HepG2 (cell line): ENCODE data around the gene RTEL1. TPM values are rescaled to one million over a fixed set of nuclear protein-coding genes. Genes with fewer than 3 reads are reported as not detected.
"Not testable (repeated sequence)": the region's sequence is repeated elsewhere in the genome, so short reads cannot be mapped to it uniquely, and the experiment has no call there.

Experiments used
- ATAC-seq: fragments of 200-7000 bp; cut with Tn5 transposase; 3 replicates; pipeline ENCODE4 v1.9.1; 2020; ENCODE audit warnings: mild to moderate bottlenecking, moderate library complexity
- BruUV-seq: library from RNA; stranded (reverse); fragments of 400-500 nt; replicated peaks from 2 replicates; lab custom pipeline; 2021; lab: Mats Ljungman, UMichigan
- CTCF ChIA-PET: fragments of 300-600 bp; formaldehyde crosslinking; extraction: SDS; loops from one replicate; lab custom pipeline; 2021; ENCODE audit warnings: low total read pairs, inconsistent platforms, low intra/inter-chr PET ratio; lab: Yijun Ruan, JAX
- POLR2A ChIA-PET: fragments of 350-600 bp; sonication (Branson Sonifier 250); formaldehyde crosslinking; loops from one replicate; lab custom pipeline; 2020; ENCODE audit warnings: antibody characterized with exemption, inconsistent platforms; lab: Yijun Ruan, JAX
- DNase-seq: peaks from one replicate; pipeline ENCODE4 v3.0.0-alpha.2; 2015; ENCODE audit warnings: low spot score
- FAIRE-seq: peaks from 3 replicates; lab custom pipeline; 2011; peaks lifted over from hg19 to GRCh38; lab: Jason Lieb, UNC
- H2AFZ ChIP-seq: one replicate; pipeline ENCODE4 v1.6.1; 2011; ENCODE audit warnings: low read length, inconsistent platforms
- H3K27ac ChIP-seq: fragments of 300-600 bp; 3 replicates; pipeline ENCODE4 v1.8.0; 2011; ENCODE audit warnings: mixed run types, mild to moderate bottlenecking, mixed read lengths, low read length, inconsistent platforms; ENCODE audit not compliant: insufficient read depth; ENCODE audit errors: extremely low read length
- H3K27me3 ChIP-seq, 2 experiments: fragments of 200-600 bp in 1 of 2; 2 replicates in 1 of 2; 3 replicates in 1 of 2; pipeline versions ENCODE4 v1.6.0 to v1.8.0; 2011; ENCODE audit warnings: low read length in 2 of 2, mild to moderate bottlenecking in 2 of 2, moderate library complexity in 2 of 2, inconsistent platforms in 1 of 2; ENCODE audit not compliant: insufficient read depth in 2 of 2, control insufficient read depth in 1 of 2
- H3K36me3 ChIP-seq, 2 experiments: fragments of 200-600 bp in 1 of 2; replicated peaks in 1 of 2; 2 replicates in 1 of 2; 3 replicates in 1 of 2; pipeline versions ENCODE4 v1.5.1 to v1.8.0; 2011; ENCODE audit warnings: low read length in 2 of 2, inconsistent platforms in 1 of 2; ENCODE audit not compliant: insufficient read depth in 2 of 2, control insufficient read depth in 1 of 2
- H3K4me1 ChIP-seq: 2 replicates; pipeline ENCODE4 v1.5.1; 2012; ENCODE audit warnings: low read length, inconsistent platforms; ENCODE audit not compliant: insufficient read depth
- H3K4me2 ChIP-seq: 2 replicates; pipeline ENCODE4 v1.6.0; 2011; ENCODE audit warnings: low read depth, low read length, inconsistent platforms
- H3K4me3 ChIP-seq, 3 experiments: fragments of 200-600 bp in 1 of 3; sonication (generic), shearing (Covaris generic) in 1 of 3; replicated peaks in 1 of 3; 2 replicates each; pipeline ENCODE4 v1.5.1; 2011 to 2016; ENCODE audit warnings: low read length in 3 of 3, inconsistent platforms in 2 of 3, low read depth in 2 of 3, mild to moderate bottlenecking in 2 of 3, control low read depth in 1 of 3, mixed read lengths in 1 of 3; ENCODE audit not compliant: insufficient read depth in 1 of 3
- H3K79me2 ChIP-seq: one replicate; pipeline ENCODE4 v1.6.1; 2011; ENCODE audit warnings: low read length, inconsistent platforms; ENCODE audit not compliant: insufficient read depth
- H3K9ac ChIP-seq: 2 replicates; pipeline ENCODE4 v1.6.0; 2011; ENCODE audit warnings: mild to moderate bottlenecking, low read depth, low read length, inconsistent platforms; ENCODE audit not compliant: insufficient read depth
- H3K9me3 ChIP-seq: 2 replicates; pipeline ENCODE4 v1.5.1; 2012; ENCODE audit warnings: mild to moderate bottlenecking, low read length
- H4K20me1 ChIP-seq: 2 replicates; pipeline ENCODE4 v1.6.0; 2011; ENCODE audit warnings: inconsistent platforms, mild to moderate bottlenecking, low read length, moderate library complexity; ENCODE audit not compliant: insufficient read depth
- POLR2G ChIP-seq: fragments of 200-400 bp; formaldehyde crosslinking; IDR thresholded peaks from 2 replicates; pipeline ENCODE4 v1.6.1; 2018; ENCODE audit warnings: mild to moderate bottlenecking, low read depth, low read length, moderate library complexity
- SIX1 ChIP-seq: sonication (generic); formaldehyde crosslinking; IDR thresholded peaks from 2 replicates; pipeline ENCODE4 v1.4.0; 2020; ENCODE audit warnings: missing genetic modification reagents, borderline replicate concordance
- SMARCC2 ChIP-seq: fragments of 450-650 bp; IDR thresholded peaks from 2 replicates; pipeline ENCODE4 v1.6.1; 2017; ENCODE audit warnings: antibody characterized with exemption, mild to moderate bottlenecking
- SNAI1 ChIP-seq: sonication (generic); formaldehyde crosslinking; IDR thresholded peaks from 2 replicates; pipeline ENCODE4 v1.5.0; 2020; ENCODE audit warnings: mild to moderate bottlenecking, missing genetic modification reagents, borderline replicate concordance
- SP1 ChIP-seq, 2 experiments: fragments of 450-650 bp in 1 of 2; sonication (generic) in 1 of 2; formaldehyde crosslinking in 1 of 2; IDR thresholded peaks; 2 replicates each; pipeline versions ENCODE4 v1.4.0 to v1.6.1; 2016 to 2020; ENCODE audit warnings: missing genetic modification reagents in 1 of 2
- SRY ChIP-seq: sonication (generic); formaldehyde crosslinking; IDR thresholded peaks from 2 replicates; pipeline ENCODE4 v1.8.0; 2022; ENCODE audit warnings: mild to moderate bottlenecking, missing genetic modification reagents
- ZNF33A ChIP-seq: sonication (generic); formaldehyde crosslinking; IDR thresholded peaks from 2 replicates; pipeline ENCODE4 v1.5.1; 2020; ENCODE audit warnings: missing genetic modification reagents, mild to moderate bottlenecking, moderate library complexity, borderline replicate concordance
- ZNF431 ChIP-seq: sonication (generic); formaldehyde crosslinking; IDR thresholded peaks from 2 replicates; pipeline ENCODE4 v1.9.0; 2022; ENCODE audit warnings: missing genetic modification reagents, low read depth, mild to moderate bottlenecking, borderline replicate concordance
- ZNF567 ChIP-seq: sonication (generic); formaldehyde crosslinking; IDR thresholded peaks from 2 replicates; pipeline ENCODE4 v1.8.1; 2023; ENCODE audit warnings: mild to moderate bottlenecking, missing genetic modification reagents, borderline replicate concordance
- ZNF570 ChIP-seq: sonication (generic); formaldehyde crosslinking; IDR thresholded peaks from 2 replicates; pipeline ENCODE4 v1.4.0; 2020; ENCODE audit warnings: mild to moderate bottlenecking, missing genetic modification reagents, borderline replicate concordance
- ZNF597 ChIP-seq: sonication (generic); formaldehyde crosslinking; IDR thresholded peaks from 2 replicates; pipeline ENCODE4 v1.5.0; 2020; ENCODE audit warnings: missing genetic modification reagents
- WGBS: methylation state at CpG from one replicate; pipeline ENCODE4 v1.1.6; 2017; ENCODE audit warnings: low lambda C conversion rate; 5-methylcytosine and 5-hydroxymethylcytosine counted together
- in situ Hi-C: cut with HindIII; loops from 2 replicates; pipeline ENCODE4 v1.10.0; 2017; ENCODE audit warnings: low pct_unique_long_range_greater_than_20kb; ENCODE audit not compliant: extremely low pct_ligation_motif_present
- intact Hi-C: fragments of 100-400 bp; cut with micrococcal nuclease; formaldehyde crosslinking; loops from one replicate; pipeline ENCODE4 v1.10.0; 2022; ENCODE audit not compliant: unreplicated experiment
- polyA plus RNA-seq, 8 experiments: library from polyadenylated mRNA; depleted of rRNA in 3 of 8; stranded (reverse) in 7 of 8; unstranded in 1 of 8; fragments of >200 nt; fragmentation: Illumina TruSeq in 4 of 8; extraction: Trizol in 4 of 8; gene quantifications; 2 replicates each; pipeline versions ENCODE4 v1.2.1 to v1.2.3, GENCODE V29; 2011 to 2016; ENCODE audit warnings: low read depth in 4 of 8, missing spikeins in 1 of 8, mixed read lengths in 1 of 8; ENCODE audit not compliant: insufficient read depth in 1 of 8
- total RNA-seq, 5 experiments: library from RNA; depleted of rRNA; stranded (reverse); fragments of >200 nt; fragmentation: Illumina TruSeq; extraction: Trizol; gene quantifications; 2 replicates each; pipeline ENCODE4 v1.2.3, GENCODE V29; 2016; ENCODE audit warnings: low read depth in 1 of 5

RTEL1 gene
- total and polyA plus RNA-seq, 2 of the 13 experiments (the other 11 are each of a cell fraction or from before 2014, with no cell fraction given) = 21.8 to 36.4 TPM

GRCh38 chr20:63671695-63672094 is 13.6 kb downstream of the RTEL1 start:
- DNase-seq = not testable (repeated sequence)
- 94% methylated on average over 12 of the region's 12 CpGs for WGBS

GRCh38 chr20:63672666-63673065 is 14.6 kb downstream of the RTEL1 start:
- Histone ChIP-seq H3K27ac (no peak overlapping the region), H3K27me3 (no peaks in the 10 kb centered on the region), H3K4me2 (no peak overlapping the region), H3K4me3 (no peak overlapping the region), H3K9ac (no peak overlapping the region), H2AFZ (no peak overlapping the region), H3K4me1 (no peaks in the 10 kb centered on the region), H3K9me3 (no peaks in the 10 kb centered on the region), H3K79me2 (no peaks in the 10 kb centered on the region), H4K20me1 (no peaks in the 10 kb centered on the region), H3K36me3 (peaks cover 25 to 42% of the 10 kb centered on the region in 2 experiments)
- no peak; the same call in 2 of the 3 replicates for ATAC-seq
- CTCF ChIA-PET = no interaction called here
- no peak for DNase-seq
- no TSS peak for BruUV-seq
- in situ Hi-C loops (no loop called here), intact Hi-C loops (no loop called here)
- WGBS = 94% methylated on average over 10 of the region's 10 CpGs
- no peak for FAIRE-seq
- POLR2A ChIA-PET = no interaction called here
- TF ChIP-seq ZNF33A (no peak), POLR2G (no peak), ZNF570 (no peak), SIX1 (CRISPR knock-in tag) (no peak), SMARCC2 (no peak), SRY (CRISPR knock-in tag) (no peak), ZNF567 (CRISPR knock-in tag) (no peak), ZNF597 (CRISPR knock-in tag) (no peak), SP1 (IDR thresholded peaks at IDR 0.05) (no peak), SP1 (CRISPR knock-in tag; IDR thresholded peaks at IDR 0.05) (no peak), ZNF431 (CRISPR knock-in tag) (no peak), SNAI1 (CRISPR knock-in tag) (no peak)

More at GRCh38 chr20:63671695-63672094, 13.6 kb downstream of the RTEL1 start:
- intact Hi-C loops, H3K27ac ChIP-seq, H3K4me2 ChIP-seq, H3K4me1 ChIP-seq, CTCF ChIA-PET, H3K27me3 ChIP-seq, H3K4me3 ChIP-seq, FAIRE-seq, H4K20me1 ChIP-seq, ATAC-seq, H3K79me2 ChIP-seq, in situ Hi-C loops, H3K9ac ChIP-seq, H3K9me3 ChIP-seq, H2AFZ ChIP-seq, POLR2A ChIA-PET, BruUV-seq: not testable (repeated sequence)
- peaks cover 28 to 50% of the 10 kb centered on the region in 2 experiments for H3K36me3 ChIP-seq
